Stimulated activated CD8-positive, alpha-beta memory T cell treated with anti-CD3 and anti-CD28 coated beads, Interleukin-15, amount 100 ng/mL, for 24 hours (primary cell): ENCODE results near the gene SLC26A1.
A peak's percentile ranks its signal among the peaks of the same experiment; 100 is the strongest.
"Not testable (repeated sequence)": the region's sequence is repeated elsewhere in the genome, so short reads cannot be mapped to it uniquely, and the experiment has no call there.

ENCODE experiments used
- DNase-seq: peaks from one replicate; pipeline ENCODE4 v3.0.0-alpha.2; 2020; ENCODE audit warnings: low read depth

SLC26A1 gene

GRCh38 chr4:984336-985054 lies 8.7 kb downstream of the SLC26A1 start:
- DNase-seq, result no peak

GRCh38 chr4:982814-983213 lies 10.4 kb downstream of the SLC26A1 start:
- DNase-seq, result no peak

- DNase-seq, result no peak
Observed at GRCh38 chr4:982291-982690, 10.9 kb downstream of the SLC26A1 start.

- DNase-seq, result no peak
Observed at GRCh38 chr4:978957-979701, 14.1 kb downstream of the SLC26A1 start.

GRCh38 chr4:976016-976415 lies 17.2 kb downstream of the SLC26A1 start:
- DNase-seq, result not testable (repeated sequence)

GRCh38 chr4:974668-975067 lies 18.5 kb downstream of the SLC26A1 start:
- DNase-seq, result no peak

- DNase-seq, result peak; percentile 82
Observed at GRCh38 chr4:973431-974397, 19.5 kb downstream of the SLC26A1 start, which contains the start of gene DGKQ. DGKQ (minus strand) TSS chr4:973569; CDS start chr4:973482, 87 bp downstream.

- peak; percentile 26 for DNase-seq
Observed at GRCh38 chr4:972651-973424, 20.4 kb downstream of the SLC26A1 start.

GRCh38 chr4:971666-972500 lies 21.3 kb downstream of the SLC26A1 start:
- no peak for DNase-seq

- no peak for DNase-seq
Observed at GRCh38 chr4:970854-971520, 22.2 kb downstream of the SLC26A1 start.

GRCh38 chr4:970046-970745 lies 23.0 kb downstream of the SLC26A1 start:
- no peak for DNase-seq

GRCh38 chr4:968621-969394 lies 24.4 kb downstream of the SLC26A1 start:
- no peak for DNase-seq

GRCh38 chr4:968221-968620 lies 25.0 kb downstream of the SLC26A1 start:
- no peak for DNase-seq

GRCh38 chr4:967113-968104 lies 25.8 kb downstream of the SLC26A1 start:
- no peak for DNase-seq

- no peak for DNase-seq
Observed at GRCh38 chr4:966266-967112, 26.7 kb downstream of the SLC26A1 start.

GRCh38 chr4:965766-966134 lies 27.5 kb downstream of the SLC26A1 start:
- no peak for DNase-seq
